Astrocyte of the cerebellum (primary cell): ENCODE measurements around the gene PIK3R3.

Experiments used
- DNase-seq: peaks from one replicate; pipeline ENCODE4 v3.0.0-alpha.2; 2011; ENCODE audit warnings: low read depth
- H3K4me3 ChIP-seq: 2 replicates; pipeline ENCODE4 v1.5.1; 2011; ENCODE audit warnings: mild to moderate bottlenecking, low read depth, low read length, moderate library complexity
- CTCF ChIP-seq: IDR thresholded peaks from 2 replicates; pipeline ENCODE4 v1.5.1; 2012; ENCODE audit warnings: low read length, low read depth, moderate library complexity, mild to moderate bottlenecking; ENCODE audit errors: missing control alignments
- in situ Hi-C: cut with HindIII; loops from 2 replicates; pipeline ENCODE4 v1.10.0; 2017; ENCODE audit warnings: low sequenced_read_pairs

Gene PIK3R3

GRCh38 chr1:46026531-46026930, 105.9 kb downstream of the PIK3R3 start:
- no peak for TF ChIP-seq CTCF
- DNase-seq, result no peak
- no peak overlapping the region for H3K4me3 ChIP-seq
- in situ Hi-C loops, result no loop called here

- TF ChIP-seq CTCF, result no peak
- DNase-seq, result no peak
- no peak overlapping the region for H3K4me3 ChIP-seq
- in situ Hi-C loops, result no loop called here
These were observed 111.1 kb downstream of the PIK3R3 start for GRCh38 chr1:46021046-46021996.

- no peak for DNase-seq
- H3K4me3 ChIP-seq, result no peak overlapping the region
- in situ Hi-C loops, result no loop called here
- TF ChIP-seq CTCF, result no peak
These were observed 112.4 kb downstream of the PIK3R3 start for GRCh38 chr1:46020010-46020409.

- in situ Hi-C loops, result no loop called here
- DNase-seq, result no peak
- H3K4me3 ChIP-seq, result no peak overlapping the region
- TF ChIP-seq CTCF, result no peak
These were observed 113.1 kb downstream of the PIK3R3 start for GRCh38 chr1:46019348-46019747.

- no peak for TF ChIP-seq CTCF
- no peak for DNase-seq
- in situ Hi-C loops, result no loop called here
- no peak overlapping the region for H3K4me3 ChIP-seq
These were observed 114.4 kb downstream of the PIK3R3 start for GRCh38 chr1:46017876-46018503.

- H3K4me3 ChIP-seq, result no peak overlapping the region
- no peak for TF ChIP-seq CTCF
- no peak for DNase-seq
- in situ Hi-C loops, result no loop called here
These were observed 118.8 kb downstream of the PIK3R3 start for GRCh38 chr1:46013581-46013980.
